Fibroblast of skin of abdomen (primary cell): ENCODE data around the gene SKA2.
"Not testable (repeated sequence)": the region's sequence is repeated elsewhere in the genome, so short reads cannot be mapped to it uniquely, and the experiment has no call there.

Experiments
- DNase-seq: peaks from one replicate; pipeline ENCODE4 v3.0.0-alpha.2; 2013

The SKA2 gene

GRCh38 chr17:59151591-59151990 lies 3.4 kb downstream of the SKA2 start:
- DNase-seq: no peak

- no peak for DNase-seq
Observed at GRCh38 chr17:59151006-59151405, 4.0 kb downstream of the SKA2 start.

- no peak for DNase-seq
Observed at GRCh38 chr17:59149841-59150511, 5.0 kb downstream of the SKA2 start.

GRCh38 chr17:59149051-59149450 lies 5.9 kb downstream of the SKA2 start:
- peak; percentile 55 for DNase-seq

- DNase-seq: no peak
Observed at GRCh38 chr17:59145571-59146096, 9.4 kb downstream of the SKA2 start.

- DNase-seq: no peak
Observed at GRCh38 chr17:59141860-59142259, 13.1 kb downstream of the SKA2 start.

GRCh38 chr17:59139939-59140338 lies 15.0 kb downstream of the SKA2 start:
- no peak for DNase-seq

GRCh38 chr17:59138339-59138738 lies 16.6 kb downstream of the SKA2 start:
- DNase-seq: not testable (repeated sequence)

- no peak for DNase-seq
Observed at GRCh38 chr17:59131131-59131530, 23.9 kb downstream of the SKA2 start.

GRCh38 chr17:59129814-59130213 lies 25.2 kb downstream of the SKA2 start:
- no peak for DNase-seq

- no peak for DNase-seq
Observed at GRCh38 chr17:59126809-59127417, 28.1 kb downstream of the SKA2 start.

- no peak for DNase-seq
Observed at GRCh38 chr17:59124665-59125064, 30.3 kb downstream of the SKA2 start.

GRCh38 chr17:59121901-59122480 lies 33.0 kb downstream of the SKA2 start:
- no peak for DNase-seq

- DNase-seq: no peak
Observed at GRCh38 chr17:59115474-59115873, 39.5 kb downstream of the SKA2 start.

GRCh38 chr17:59111539-59111938 lies 43.4 kb downstream of the SKA2 start:
- DNase-seq: no peak

- no peak for DNase-seq
Observed at GRCh38 chr17:59110973-59111372, 44.0 kb downstream of the SKA2 start.

- no peak for DNase-seq
Observed at GRCh38 chr17:59108400-59109102, 46.4 kb downstream of the SKA2 start.

- DNase-seq: no peak
Observed at GRCh38 chr17:59107306-59107670, 47.7 kb downstream of the SKA2 start.

- DNase-seq: peak; percentile 98
Observed at GRCh38 chr17:59106463-59107305, 48.3 kb downstream of the SKA2 start, which contains the start of gene TRIM37. Gene TRIM37, minus strand, starts transcription at chr17:59106880. Its CDS starts 419 bp downstream, at chr17:59106461.

GRCh38 chr17:59105852-59106462 lies 49.0 kb downstream of the SKA2 start:
- peak; percentile 27 for DNase-seq

GRCh38 chr17:59101178-59101577 lies 53.8 kb downstream of the SKA2 start:
- no peak for DNase-seq

GRCh38 chr17:59097876-59098275 lies 57.1 kb downstream of the SKA2 start:
- no peak for DNase-seq
